Panc1 (cell line): ENCODE data around the gene ATP6V0D1. TPM values are rescaled to one million over a fixed set of nuclear protein-coding genes. Genes with fewer than 3 reads are reported as not detected.

Source experiments
- ATAC-seq: fragments of 200-7000 bp; cut with Tn5 transposase; 2 replicates; pipeline ENCODE4 v1.9.1; 2020; ENCODE audit warnings: mild to moderate bottlenecking, moderate library complexity
- BruUV-seq: library from RNA; stranded (reverse); fragments of 400-500 nt; replicated peaks from 2 replicates; lab custom pipeline; 2021; lab: Mats Ljungman, UMichigan
- CTCF ChIA-PET: fragments of 300-600 bp; sonication (Branson Sonifier 250); formaldehyde crosslinking; loops from one replicate; lab custom pipeline; 2022; ENCODE audit warnings: antibody characterized with exemption; lab: Charles Lee
- POLR2A ChIA-PET: fragments of 300-600 bp; sonication (Branson Sonifier 250); formaldehyde crosslinking; loops from one replicate; lab custom pipeline; 2022; ENCODE audit warnings: antibody characterized with exemption; lab: Charles Lee
- DNase-seq: peaks from one replicate; pipeline ENCODE4 v3.0.0-alpha.2; 2010; ENCODE audit warnings: low read depth, low spot score
- H3K27ac ChIP-seq: 2 replicates; pipeline ENCODE4 v1.5.1; 2011; ENCODE audit warnings: mild to moderate bottlenecking, low read length, inconsistent platforms
- H3K27me3 ChIP-seq: fragments of 200-500 bp; sonication (Bioruptor generic); 2 replicates; pipeline ENCODE4 v1.6.0; 2014; ENCODE audit warnings: low read length, inconsistent platforms; ENCODE audit not compliant: control insufficient read depth, insufficient read depth
- H3K36me3 ChIP-seq: fragments of 200-500 bp; sonication (Bioruptor generic); 2 replicates; pipeline ENCODE4 v1.5.1; 2014; ENCODE audit warnings: inconsistent platforms, mild to moderate bottlenecking, low read length, moderate library complexity; ENCODE audit not compliant: control insufficient read depth, insufficient read depth
- H3K4me1 ChIP-seq: 2 replicates; pipeline ENCODE4 v1.5.1; 2011; ENCODE audit warnings: inconsistent platforms, mild to moderate bottlenecking, low read length, moderate library complexity; ENCODE audit not compliant: control insufficient read depth, insufficient read depth
- H3K4me3 ChIP-seq, 2 experiments: 2 replicates each; pipeline ENCODE4 v1.5.1; 2011 to 2012; ENCODE audit warnings: low read depth in 2 of 2, low read length in 2 of 2, mild to moderate bottlenecking in 2 of 2, inconsistent platforms in 1 of 2, moderate library complexity in 1 of 2
- H3K9me3 ChIP-seq: fragments of 200-500 bp; sonication (Bioruptor generic); 2 replicates; pipeline ENCODE4 v1.5.1; 2014; ENCODE audit warnings: low read depth, mild to moderate bottlenecking, inconsistent platforms, low read length, moderate library complexity; ENCODE audit not compliant: control insufficient read depth, insufficient read depth
- CTCF ChIP-seq: fragments of 450-650 bp; IDR thresholded peaks from 2 replicates; pipeline ENCODE4 v1.5.1; 2017; ENCODE audit warnings: mild to moderate bottlenecking
- POLR2AphosphoS5 ChIP-seq: IDR thresholded peaks from 2 replicates; pipeline ENCODE4 v1.6.1; 2012; ENCODE audit warnings: mild to moderate bottlenecking, low read depth, low read length, moderate library complexity
- REST ChIP-seq, 2 experiments: IDR thresholded peaks; 2 replicates each; pipeline ENCODE4 v1.6.1; 2011 to 2012; ENCODE audit warnings: low read depth in 2 of 2, control low read depth in 1 of 2, low read length in 1 of 2, mild to moderate bottlenecking in 1 of 2, moderate library complexity in 1 of 2; ENCODE audit not compliant: insufficient read depth in 1 of 2
- SIN3A ChIP-seq: IDR thresholded peaks from 2 replicates; pipeline ENCODE4 v1.6.1; 2012; ENCODE audit warnings: low read depth, mild to moderate bottlenecking, low read length, moderate library complexity, borderline replicate concordance; ENCODE audit not compliant: insufficient read depth
- TCF7L2 ChIP-seq: IDR thresholded peaks from 2 replicates; pipeline ENCODE4 v1.6.1; 2011; ENCODE audit warnings: mild to moderate bottlenecking, low read depth, low read length, inconsistent platforms
- in situ Hi-C: cut with HindIII; loops from 2 replicates; pipeline ENCODE4 v1.10.0; 2016; ENCODE audit warnings: low sequenced_read_pairs, low pct_unique_long_range_greater_than_20kb
- intact Hi-C: fragments of 100-400 bp; cut with micrococcal nuclease; formaldehyde crosslinking; loops from one replicate; pipeline ENCODE4 v1.10.0; 2022; ENCODE audit not compliant: unreplicated experiment
- total RNA-seq: library from RNA; stranded (reverse); gene quantifications from one replicate; pipeline ENCODE4 v1.2.1, GENCODE V29; 2021; ENCODE audit not compliant: unreplicated experiment

ATP6V0D1 gene
- total RNA-seq, 1 experiment from 2014 or later, result 70.8 TPM

GRCh38 chr16:67423015-67423414 is 57.9 kb downstream of the ATP6V0D1 start:
- Histone ChIP-seq H3K4me1 (no peaks in the 10 kb centered on the region), H3K36me3 (no peaks in the 10 kb centered on the region), H3K9me3 (no peaks in the 10 kb centered on the region), H3K27me3 (no peaks in the 10 kb centered on the region; the same call in 1 of the 2 replicates), H3K27ac (no peak overlapping the region), H3K4me3 (no peak overlapping the region)
- no TSS peak for BruUV-seq
- intact Hi-C loops, result no loop called here
- no peak for ATAC-seq
- ChIA-PET CTCF (no interaction called here), POLR2A (no interaction called here)
- in situ Hi-C loops, result no loop called here
- no peak for TF ChIP-seq REST (IDR thresholded peaks at IDR 0.05; ENCODE audit: insufficient read depth in 1 of 2, low read depth in 2 of 2, low read length in 1 of 2)
- no peak for TF ChIP-seq TCF7L2
- no peak for TF ChIP-seq CTCF
- no peak for TF ChIP-seq SIN3A
- no peak for TF ChIP-seq POLR2AphosphoS5
- DNase-seq, result no peak

GRCh38 chr16:67421030-67421429 is 59.9 kb downstream of the ATP6V0D1 start:
- H3K36me3 ChIP-seq, result no peaks in the 10 kb centered on the region
- no peak overlapping the region for H3K4me3 ChIP-seq
- BruUV-seq, result no TSS peak
- in situ Hi-C loops (no loop called here), intact Hi-C loops (no loop called here)
- POLR2A ChIA-PET, result no interaction called here
- H3K27ac ChIP-seq, result no peak overlapping the region
- no peak for DNase-seq
- H3K4me1 ChIP-seq, result no peaks in the 10 kb centered on the region
- no peak for ATAC-seq
- H3K27me3 ChIP-seq, result no peaks in the 10 kb centered on the region; the same call in 1 of the 2 replicates
- TF ChIP-seq TCF7L2, result no peak
- TF ChIP-seq CTCF, result no peak
- no peak for TF ChIP-seq POLR2AphosphoS5
- TF ChIP-seq REST (IDR thresholded peaks at IDR 0.05; ENCODE audit: insufficient read depth in 1 of 2, low read depth in 2 of 2, low read length in 1 of 2), result no peak
- no peak for TF ChIP-seq SIN3A
- no peaks in the 10 kb centered on the region for H3K9me3 ChIP-seq
- CTCF ChIA-PET, result no interaction called here
